GM21576 (cell line): ENCODE results near the gene KIF6.

ENCODE experiments used
- ATAC-seq: cut with Tn5 transposase; IDR thresholded peaks from one replicate; pipeline ENCODE4 v1.9.1; 2021; ENCODE audit warnings: mild to moderate bottlenecking, moderate library complexity; ENCODE audit not compliant: unreplicated experiment

The KIF6 gene

DNA sequence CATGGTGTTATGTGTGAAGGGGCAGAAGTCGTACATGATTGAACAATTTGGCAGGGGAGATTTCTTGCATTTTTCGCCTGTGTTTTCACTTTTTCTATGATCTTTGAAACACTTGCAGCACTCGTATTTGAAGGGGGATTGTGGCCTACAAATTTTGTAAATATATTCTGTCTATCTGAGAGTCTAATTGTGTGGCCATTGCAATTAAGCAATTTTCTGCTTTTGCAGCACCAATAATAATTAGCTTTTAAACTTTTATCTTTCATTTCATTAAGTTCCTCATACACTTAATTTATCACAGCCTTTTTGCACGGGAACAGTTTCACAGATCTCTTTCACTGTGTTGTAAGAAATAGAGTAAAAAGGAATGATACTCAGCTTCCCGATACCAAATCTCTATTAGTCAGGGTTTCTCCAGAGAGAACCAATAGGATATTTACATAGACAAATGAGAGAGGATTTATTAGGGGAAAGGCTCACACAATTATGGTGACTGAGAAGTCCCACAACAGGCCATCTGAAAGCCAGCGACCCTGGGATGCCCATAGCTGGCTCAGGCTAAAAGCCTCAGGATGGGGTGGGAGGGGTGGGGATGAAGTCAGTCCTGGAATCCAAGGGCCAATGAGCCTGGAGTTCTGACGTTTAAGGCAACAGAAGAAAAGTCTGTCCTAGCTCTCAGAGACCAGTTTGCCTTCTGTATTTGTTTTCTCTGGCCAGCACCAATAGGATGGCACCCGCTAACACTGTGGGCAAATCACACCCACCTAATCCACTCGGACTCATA lies 58.3 kb downstream of the KIF6 start:
- no peak for ATAC-seq

DNA sequence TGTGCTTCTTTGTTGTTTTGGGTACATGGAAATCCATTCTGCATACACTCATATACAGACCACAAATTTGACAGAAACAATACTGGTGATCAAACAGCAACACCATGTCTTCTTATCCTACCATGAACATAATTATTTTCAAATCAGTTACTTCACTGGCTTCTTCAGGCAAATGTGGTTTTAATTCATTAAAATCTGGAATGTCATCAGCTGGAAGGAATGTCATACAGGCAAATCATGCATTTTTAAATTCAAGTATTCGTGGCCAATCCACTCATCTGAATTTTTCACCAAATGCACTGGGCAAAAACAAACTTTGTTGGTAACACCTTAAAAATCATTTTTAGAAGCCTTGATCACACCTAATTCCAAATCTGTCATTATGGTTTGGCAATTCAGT lies 59.3 kb downstream of the KIF6 start:
- no peak for ATAC-seq

DNA sequence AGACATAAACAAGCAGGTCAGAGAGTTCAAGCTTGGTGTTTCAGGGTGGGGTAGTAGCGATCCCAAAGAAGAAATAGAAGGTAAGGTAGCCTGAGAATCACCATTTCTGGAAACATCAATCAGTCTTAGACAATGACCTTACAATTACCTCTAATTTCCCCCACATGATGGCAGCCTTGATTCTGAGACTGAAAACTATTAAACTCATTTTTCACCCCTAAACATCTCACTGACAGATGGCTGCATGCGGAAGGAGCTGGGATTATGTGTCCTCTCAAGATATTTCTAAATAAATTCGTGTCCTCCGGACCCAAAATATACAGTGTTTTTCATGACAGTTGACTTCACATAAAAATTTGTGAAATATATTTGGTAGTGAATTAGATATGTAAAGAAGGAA lies 61.0 kb downstream of the KIF6 start:
- ATAC-seq: no peak

DNA sequence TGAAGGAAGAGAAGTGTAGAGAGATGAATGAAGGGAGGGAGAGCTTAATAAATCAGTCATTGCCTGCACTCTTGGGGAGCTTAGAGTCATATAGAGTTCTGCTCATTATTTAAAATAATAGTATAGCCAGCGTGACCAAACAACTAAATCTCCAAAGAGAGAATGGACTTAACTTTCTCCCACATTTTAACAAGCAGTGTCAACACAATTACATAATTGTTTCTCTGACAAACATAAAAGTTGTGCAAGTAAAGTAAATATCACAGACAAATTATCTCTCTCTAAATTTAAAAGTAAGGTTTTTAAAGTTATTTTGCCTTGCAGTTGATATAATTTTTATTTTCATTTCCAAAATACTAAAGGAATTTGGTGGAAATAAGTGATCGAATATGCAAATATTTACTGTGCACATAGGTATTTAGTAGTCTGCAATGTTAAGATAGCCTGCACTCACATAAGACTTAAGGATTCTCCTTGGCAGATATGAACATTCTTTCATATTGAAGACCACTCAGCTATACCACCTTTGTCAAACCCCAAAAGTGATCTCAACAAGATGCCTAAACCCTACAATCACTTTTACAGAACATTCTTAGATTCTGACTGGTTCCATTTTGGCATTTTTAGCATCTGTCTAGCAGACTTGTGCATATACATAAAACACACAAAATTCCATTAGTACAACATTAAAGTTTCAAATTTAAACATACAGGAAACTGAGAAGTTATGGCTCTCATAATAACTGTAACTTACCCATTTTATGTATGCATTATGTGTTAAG lies 67.7 kb downstream of the KIF6 start:
- ATAC-seq: no peak

DNA sequence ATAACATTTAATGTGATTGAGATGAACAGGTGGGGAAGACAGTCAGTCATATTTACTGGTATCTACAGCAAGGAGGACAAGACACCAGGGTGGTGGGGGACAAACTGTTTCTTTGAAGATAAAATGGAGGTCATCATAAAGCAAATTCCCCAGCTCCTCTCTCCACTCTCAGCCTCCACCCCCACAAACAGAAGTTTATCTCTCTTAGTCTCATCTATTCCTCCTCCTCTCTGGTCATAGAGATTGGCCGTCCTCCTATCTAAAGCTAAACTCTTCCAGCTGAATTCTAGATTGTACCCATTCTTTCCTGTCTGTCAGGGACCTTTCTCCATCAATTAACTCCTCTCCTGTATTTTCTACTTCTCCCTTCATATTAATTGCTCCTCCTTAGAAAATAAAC lies 71.1 kb downstream of the KIF6 start:
- ATAC-seq: no peak

DNA sequence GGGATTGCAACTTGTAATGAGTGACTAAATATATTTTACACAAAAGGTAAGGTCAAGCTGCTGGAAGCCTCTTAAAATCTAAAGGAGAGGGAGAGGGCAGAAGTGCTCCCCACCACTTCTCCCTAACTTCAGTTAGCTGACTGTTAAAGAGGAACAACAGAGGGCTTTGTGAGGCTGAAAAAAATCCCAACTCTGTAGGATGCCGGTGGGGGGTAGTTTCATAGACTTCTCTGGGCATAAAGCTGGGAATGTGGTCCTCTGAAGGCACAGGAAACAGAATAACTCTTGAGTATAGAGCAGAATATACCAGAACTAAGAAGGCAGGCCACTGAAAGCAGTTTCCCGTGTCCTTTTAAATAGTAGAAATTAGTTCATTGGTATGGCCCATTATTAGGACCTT lies 71.6 kb downstream of the KIF6 start:
- no peak for ATAC-seq

DNA sequence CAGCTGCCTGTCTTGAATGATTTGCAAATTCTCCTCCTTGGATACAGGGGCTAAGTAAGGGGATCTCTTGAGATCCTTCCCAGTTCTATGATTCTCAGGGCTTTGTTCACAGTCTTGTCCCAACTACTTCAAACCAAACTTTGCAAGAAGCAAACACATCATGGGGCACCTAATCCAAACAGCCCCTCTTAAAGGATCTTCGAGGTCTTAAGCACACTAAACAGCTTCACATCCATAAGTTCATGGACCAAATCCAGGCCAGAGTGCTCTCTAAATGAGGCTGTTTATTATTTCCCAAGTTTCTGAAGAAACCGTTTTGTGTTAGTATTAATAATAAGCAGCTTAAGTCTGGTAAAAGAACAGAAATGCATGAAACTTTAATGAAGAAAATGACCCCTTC lies 75.2 kb downstream of the KIF6 start:
- ATAC-seq: no peak

DNA sequence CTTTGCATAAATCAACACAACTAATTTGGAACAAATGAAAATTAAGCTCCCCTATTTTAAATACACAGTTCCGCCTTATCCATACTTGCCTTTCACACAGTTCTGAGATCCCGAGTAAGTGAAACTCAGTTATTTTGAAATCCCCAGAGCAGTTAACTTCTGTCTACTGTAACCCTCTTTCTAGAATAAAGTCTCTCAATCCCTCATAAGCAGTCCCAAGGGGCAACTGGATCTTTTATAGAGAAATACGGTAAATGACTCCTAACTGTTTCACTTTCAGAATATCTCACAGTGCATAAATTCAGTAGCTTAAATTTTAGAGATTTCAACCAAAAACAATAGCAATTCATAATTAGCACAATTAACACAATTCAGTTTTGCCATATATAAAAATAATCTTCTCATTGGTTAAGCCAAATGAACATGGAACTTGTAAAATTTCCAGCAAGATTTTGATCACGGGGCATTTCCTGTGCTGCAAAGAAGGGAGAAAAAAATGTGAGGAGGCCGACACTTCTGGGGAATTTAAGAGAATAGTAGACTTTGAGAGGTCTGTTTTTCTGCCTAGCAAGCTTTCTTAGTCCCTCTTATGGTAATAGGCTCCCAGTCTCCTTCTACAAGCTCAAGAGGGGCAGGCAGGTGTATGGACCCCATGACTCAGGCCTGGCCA lies 78.3 kb downstream of the KIF6 start:
- ATAC-seq: no peak

DNA sequence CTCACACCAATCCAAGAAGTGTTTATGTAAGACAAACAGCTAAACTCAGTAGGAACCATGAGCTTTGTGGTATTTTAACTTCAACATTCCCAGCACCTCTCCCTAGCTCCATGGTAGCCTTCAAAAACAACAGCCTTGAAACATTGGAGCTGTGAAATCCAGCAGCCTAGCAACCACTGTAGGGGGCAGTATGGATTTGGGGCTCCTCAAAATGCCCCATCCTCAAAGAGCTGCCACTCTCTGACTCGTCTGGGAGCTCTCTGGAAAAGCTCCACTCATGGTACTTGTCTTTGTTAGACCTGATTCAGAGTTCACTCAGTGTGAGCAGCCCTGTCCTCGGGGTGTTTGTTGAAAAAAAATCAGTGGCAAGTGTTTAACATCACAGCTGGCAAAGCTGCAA lies 82.9 kb downstream of the KIF6 start:
- no peak for ATAC-seq

DNA sequence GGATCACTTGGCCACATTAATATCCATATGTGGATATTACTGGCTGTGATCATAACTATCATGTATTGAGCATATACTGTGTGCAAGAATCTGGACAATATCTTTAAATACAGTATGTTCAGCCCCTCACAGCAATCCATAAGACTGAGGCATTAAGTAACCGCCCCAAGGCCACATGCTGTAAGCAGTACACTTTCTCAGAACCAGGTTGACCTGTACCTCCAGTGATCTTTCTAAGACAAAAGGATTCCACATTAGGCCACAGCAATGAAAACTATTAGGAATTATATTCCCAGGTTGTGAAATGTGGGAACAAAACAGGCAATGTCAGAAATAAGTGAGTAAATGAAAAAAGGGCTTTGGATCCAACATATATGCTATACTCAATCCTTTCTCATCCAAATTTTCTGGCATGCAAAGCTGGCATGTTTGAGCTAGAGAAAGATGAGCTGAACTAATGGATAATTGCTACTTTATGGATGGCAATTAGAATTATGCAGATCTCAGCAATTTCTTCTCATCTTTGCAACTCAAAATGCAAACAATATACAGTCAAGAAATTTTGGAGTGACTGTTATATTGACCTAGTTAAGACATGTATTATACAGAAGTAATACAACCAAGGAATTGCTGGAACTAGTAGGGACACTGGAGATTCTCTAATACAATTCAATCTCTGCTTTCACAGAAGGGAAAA lies 86.9 kb downstream of the KIF6 start:
- no peak for ATAC-seq

DNA sequence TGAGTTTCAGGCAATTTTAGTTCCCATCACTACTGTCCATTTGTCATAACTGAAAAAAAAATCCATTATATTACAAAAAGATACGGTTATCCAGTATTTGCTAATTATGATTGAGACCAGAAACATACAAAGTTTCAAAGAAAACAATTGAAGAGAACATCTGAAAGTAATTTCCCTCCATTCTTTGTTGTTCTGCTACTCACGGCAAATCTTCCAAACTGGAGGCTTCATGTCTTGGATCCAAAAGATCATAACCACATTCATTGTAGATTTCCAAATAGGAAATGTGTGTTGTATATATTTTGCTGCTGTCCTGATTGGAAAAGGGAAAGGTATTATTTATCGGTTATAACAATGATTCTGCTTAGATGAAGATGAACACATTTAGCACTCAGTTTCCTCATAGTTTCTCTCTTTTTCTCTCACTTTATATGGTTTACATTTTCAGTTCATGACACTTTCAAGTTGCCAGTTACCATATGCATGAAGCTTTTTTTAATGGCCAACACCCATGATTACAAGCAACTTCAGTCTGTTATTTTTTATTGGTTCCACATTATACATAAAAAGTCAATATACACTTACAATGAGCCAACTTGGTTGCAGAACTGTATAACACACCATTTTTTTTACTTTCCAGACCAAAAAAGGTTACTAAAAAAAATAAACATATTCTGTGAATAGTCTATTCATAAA lies 90.4 kb downstream of the KIF6 start:
- no peak for ATAC-seq

DNA sequence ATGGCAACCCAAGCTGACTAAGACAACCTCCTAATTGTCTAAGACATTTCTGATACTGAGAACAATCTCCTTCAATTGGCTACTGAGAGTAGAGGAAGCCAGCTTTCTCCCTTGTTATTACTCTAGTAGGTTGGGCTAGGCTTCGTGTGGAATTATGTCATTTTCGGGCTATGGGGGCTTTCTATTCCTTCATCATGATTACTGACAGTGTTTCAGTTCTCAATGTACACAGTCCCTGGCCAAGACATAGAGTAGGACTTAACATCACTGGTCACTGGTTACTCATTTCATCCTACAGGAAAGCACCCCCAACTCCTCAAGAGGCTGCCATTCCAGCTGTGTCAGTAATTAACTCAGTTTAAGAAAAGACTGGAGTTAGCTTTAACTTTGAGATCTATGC lies 100.0 kb downstream of the KIF6 start:
- no peak for ATAC-seq

DNA sequence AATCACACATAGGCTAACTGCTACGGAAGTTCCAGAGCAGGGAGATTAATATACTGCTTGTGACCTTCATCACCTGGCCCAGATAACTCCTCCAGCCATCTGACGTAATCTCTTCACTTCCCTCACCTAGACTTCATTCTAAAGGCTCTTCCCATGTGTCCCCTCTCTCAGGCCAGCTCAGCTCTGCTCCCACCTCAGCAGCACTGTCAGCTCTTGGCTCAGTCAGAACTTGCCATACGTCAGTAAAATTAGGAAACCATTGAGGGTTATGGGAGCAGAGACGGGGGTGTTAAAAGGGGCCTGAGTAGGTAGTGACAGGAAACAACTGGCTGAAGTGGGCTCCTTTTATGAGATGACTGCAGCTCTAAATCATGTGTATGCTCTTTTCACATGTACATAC lies 101.5 kb downstream of the KIF6 start:
- no peak for ATAC-seq

DNA sequence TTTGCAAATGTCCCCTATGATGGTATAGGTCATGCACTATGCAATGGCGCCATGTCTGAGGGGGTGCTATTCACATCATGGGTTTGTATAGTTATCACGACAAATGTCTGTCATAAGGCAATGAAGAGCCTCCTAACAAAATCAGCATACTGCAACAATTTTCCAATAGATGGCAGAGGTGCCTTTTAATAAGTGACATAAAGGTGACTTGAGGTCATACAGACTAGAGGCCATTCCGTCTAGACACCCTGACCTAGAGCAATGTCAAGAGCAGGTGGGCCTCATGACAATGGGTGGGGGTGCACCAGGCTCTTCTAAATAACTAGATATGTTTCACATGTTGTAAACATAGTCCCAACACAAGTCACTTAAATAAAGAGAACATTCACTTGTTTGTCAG lies 107.7 kb downstream of the KIF6 start:
- ATAC-seq: no peak

DNA sequence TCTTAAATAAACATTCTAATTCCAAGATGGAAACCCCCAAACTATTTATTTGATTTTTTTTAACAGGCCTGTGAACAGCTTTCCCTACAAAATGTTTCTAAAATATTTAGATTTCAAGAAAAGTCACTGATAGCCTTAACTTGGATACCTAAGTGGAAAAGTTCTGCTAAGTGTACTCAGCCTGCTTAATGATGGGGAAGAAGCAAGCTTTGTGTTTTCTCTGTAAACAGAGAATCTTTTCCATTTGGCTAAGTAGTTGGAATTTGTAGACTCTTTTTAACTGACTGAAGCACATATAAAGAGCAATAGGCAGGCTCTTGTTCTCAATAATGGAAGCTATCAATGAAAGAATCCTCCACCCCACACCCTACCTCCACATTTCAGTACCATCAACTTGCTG lies 108.2 kb downstream of the KIF6 start:
- no peak for ATAC-seq

DNA sequence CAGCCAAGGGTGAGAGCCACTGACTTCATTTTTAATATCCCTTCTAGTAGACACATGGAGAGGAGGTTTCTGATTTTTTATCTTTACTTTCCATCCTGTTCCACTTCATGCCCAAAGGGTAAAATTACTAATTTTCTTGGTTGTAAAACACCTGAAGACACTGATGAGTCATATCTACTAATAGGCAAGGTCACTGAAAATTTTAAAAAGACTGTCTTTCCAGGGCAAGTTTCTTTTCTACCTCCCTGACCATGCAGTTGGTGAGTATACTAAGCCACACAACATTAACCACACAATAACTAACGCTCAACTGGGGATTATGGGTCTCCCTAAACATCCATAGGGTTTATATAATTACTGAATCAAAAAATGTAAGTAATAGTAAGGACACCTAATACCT lies 109.6 kb downstream of the KIF6 start:
- ATAC-seq: no peak

DNA sequence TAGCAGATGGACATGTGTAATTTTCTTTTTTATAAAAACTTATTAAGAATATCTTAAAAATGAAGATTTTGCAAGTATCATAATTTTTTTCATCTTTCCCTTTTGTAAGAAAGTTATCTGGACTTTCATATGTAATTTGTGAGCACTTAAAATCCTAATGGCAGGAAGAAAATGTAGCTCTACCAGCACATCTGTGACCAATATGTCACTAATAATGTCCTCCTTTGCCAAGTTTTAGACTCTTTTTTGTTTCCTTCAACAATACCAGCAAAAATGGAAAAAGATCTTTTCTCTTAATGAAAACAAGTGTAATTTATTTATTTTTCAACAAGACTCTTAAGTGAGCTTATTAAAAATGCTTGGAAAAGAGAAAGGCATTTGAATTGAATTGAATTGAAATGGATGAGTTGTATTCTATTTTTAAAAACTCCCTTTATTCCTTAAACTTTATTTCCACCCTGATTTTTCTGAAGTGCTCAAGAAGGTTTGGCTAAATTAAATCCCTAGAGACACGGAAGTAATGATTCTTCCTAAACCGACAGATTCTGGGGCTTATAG lies 110.7 kb downstream of the KIF6 start:
- no peak for ATAC-seq

DNA sequence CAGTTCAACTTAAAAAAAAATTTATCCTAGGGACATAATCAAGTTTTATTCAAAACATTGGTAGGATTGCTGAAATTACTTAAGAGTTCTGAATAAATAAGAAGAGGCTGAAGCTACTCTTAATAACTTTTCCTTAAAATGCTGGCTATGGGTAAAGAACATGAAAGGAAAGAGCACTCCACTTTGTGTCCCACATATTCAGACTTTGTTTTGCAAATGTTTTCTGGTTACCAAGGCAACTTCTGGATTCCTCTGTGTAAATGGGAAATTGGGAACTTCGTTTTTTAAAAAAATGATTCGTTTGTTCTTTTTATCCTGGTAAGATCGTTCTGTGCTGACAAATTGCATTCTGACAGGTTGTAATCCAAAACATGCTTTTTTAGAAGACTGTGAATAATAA lies 115.0 kb downstream of the KIF6 start:
- no peak for ATAC-seq

DNA sequence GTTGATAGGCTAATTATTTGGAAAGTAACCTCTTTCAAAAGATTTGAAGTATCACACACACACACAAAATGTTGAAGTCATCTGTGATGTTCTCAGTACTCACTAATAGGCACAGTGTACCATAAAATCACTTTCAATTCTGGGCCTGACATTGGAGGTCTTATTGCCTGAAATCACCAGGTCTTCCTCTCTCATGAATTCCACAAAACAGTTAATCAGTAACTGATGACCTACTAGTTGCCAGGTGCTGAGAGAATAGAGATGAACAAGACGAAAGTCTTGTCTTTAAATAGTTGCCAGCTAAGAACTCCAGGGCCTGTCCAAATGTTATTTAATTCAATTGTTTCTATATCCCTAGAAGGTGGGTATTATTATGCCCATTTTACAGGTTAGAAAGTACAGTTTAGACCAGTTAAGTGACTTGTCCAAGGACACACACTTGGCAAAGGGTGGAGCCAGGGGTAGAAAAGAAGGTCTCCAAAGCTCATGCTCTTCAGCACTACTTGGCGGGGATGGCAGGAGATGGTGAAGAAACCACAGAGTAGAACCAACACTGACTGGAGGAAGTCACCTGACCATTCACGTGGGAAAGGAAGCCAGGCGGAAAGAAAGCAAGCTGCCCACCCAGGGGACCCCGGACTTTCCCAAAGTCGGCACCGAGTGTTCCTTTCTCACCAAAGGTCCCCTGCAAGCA lies 116.4 kb downstream of the KIF6 start:
- ATAC-seq: peak; percentile 69
